ENCODE measurements around the gene PROB1. TPM values are rescaled to one million over a fixed set of nuclear protein-coding genes. Genes with fewer than 3 reads are reported as not detected.

The PROB1 gene
- total RNA-seq, 1 donor from 2014 or later, result 0.53 TPM

GRCh38 chr5:139376364-139376763 is 18.5 kb downstream of the PROB1 start:
- H3K27me3 ChIP-seq (ENCODE audit: control insufficient read depth, insufficient read depth, low read length), result no peaks in the 10 kb centered on the region
- no peak for TF ChIP-seq CTCF (IDR thresholded peaks at IDR 0.05; ENCODE audit: insufficient read depth, low read length, severe bottlenecking)
- DNase-seq (ENCODE audit: low read depth) (no peak), FAIRE-seq (no peak)
- no peaks in the 10 kb centered on the region for H3K36me3 ChIP-seq (ENCODE audit: control insufficient read depth, insufficient read depth, low read length)
- no peak overlapping the region for H3K4me3 ChIP-seq (ENCODE audit: low read depth, low read length)

GRCh38 chr5:139374909-139375308 is 20.0 kb downstream of the PROB1 start:
- H3K36me3 ChIP-seq (ENCODE audit: control insufficient read depth, insufficient read depth, low read length), result no peaks in the 10 kb centered on the region
- FAIRE-seq (peak; percentile 85), DNase-seq (ENCODE audit: low read depth) (no peak)
- no peak overlapping the region for H3K4me3 ChIP-seq (ENCODE audit: low read depth, low read length)
- no peaks in the 10 kb centered on the region for H3K27me3 ChIP-seq (ENCODE audit: control insufficient read depth, insufficient read depth, low read length)
- TF ChIP-seq CTCF (IDR thresholded peaks at IDR 0.05; ENCODE audit: insufficient read depth, low read length, severe bottlenecking), result no peak

- Histone ChIP-seq H3K4me3 (ENCODE audit: low read depth, low read length) (no peak overlapping the region), H3K36me3 (ENCODE audit: control insufficient read depth, insufficient read depth, low read length) (peaks cover 4% of the 10 kb centered on the region), H3K27me3 (ENCODE audit: control insufficient read depth, insufficient read depth, low read length) (no peaks in the 10 kb centered on the region)
- TF ChIP-seq CTCF (IDR thresholded peaks at IDR 0.05; ENCODE audit: insufficient read depth, low read length, severe bottlenecking), result no peak
- FAIRE-seq (no peak), DNase-seq (ENCODE audit: low read depth) (no peak)
These were observed 23.1 kb downstream of the PROB1 start for GRCh38 chr5:139371482-139372435.

- FAIRE-seq (no peak), DNase-seq (ENCODE audit: low read depth) (no peak)
- Histone ChIP-seq H3K36me3 (ENCODE audit: control insufficient read depth, insufficient read depth, low read length) (peaks cover 6% of the 10 kb centered on the region), H3K4me3 (ENCODE audit: low read depth, low read length) (no peak overlapping the region), H3K27me3 (ENCODE audit: control insufficient read depth, insufficient read depth, low read length) (no peaks in the 10 kb centered on the region)
- no peak for TF ChIP-seq CTCF (IDR thresholded peaks at IDR 0.05; ENCODE audit: insufficient read depth, low read length, severe bottlenecking)
These were observed 25.7 kb downstream of the PROB1 start for GRCh38 chr5:139369181-139369580.

GRCh38 chr5:139368613-139369012 is 26.3 kb downstream of the PROB1 start:
- Histone ChIP-seq H3K27me3 (ENCODE audit: control insufficient read depth, insufficient read depth, low read length) (no peaks in the 10 kb centered on the region), H3K4me3 (ENCODE audit: low read depth, low read length) (no peak overlapping the region), H3K36me3 (ENCODE audit: control insufficient read depth, insufficient read depth, low read length) (peaks cover 11% of the 10 kb centered on the region)
- FAIRE-seq (no peak), DNase-seq (ENCODE audit: low read depth) (no peak)
- TF ChIP-seq CTCF (IDR thresholded peaks at IDR 0.05; ENCODE audit: insufficient read depth, low read length, severe bottlenecking), result no peak

Data from bronchial epithelial cell (primary cell).